Frontal cortex (tissue), 4 donors: ENCODE data around the gene FAM50B. TPM values are rescaled to one million over a fixed set of nuclear protein-coding genes. Genes with fewer than 3 reads are reported as not detected.

Experiments
- DNase-seq, 2 donors: peaks; one replicate each; pipeline ENCODE4 v3.0.0; 2012; ENCODE audit warnings: low spot score in 2 of 2
- FAIRE-seq: peaks from 2 replicates; lab custom pipeline; 2012; peaks lifted over from hg19 to GRCh38; lab: Jason Lieb, UNC
- total RNA-seq: library from RNA; depleted of rRNA; stranded (reverse); fragments of >200 nt; gene quantifications from one replicate; pipeline ENCODE4 v1.2.3, GENCODE V29; 2014
- donor health status: control.
- donor health status: control.
- donor health status: control.

FAM50B gene, protein sequence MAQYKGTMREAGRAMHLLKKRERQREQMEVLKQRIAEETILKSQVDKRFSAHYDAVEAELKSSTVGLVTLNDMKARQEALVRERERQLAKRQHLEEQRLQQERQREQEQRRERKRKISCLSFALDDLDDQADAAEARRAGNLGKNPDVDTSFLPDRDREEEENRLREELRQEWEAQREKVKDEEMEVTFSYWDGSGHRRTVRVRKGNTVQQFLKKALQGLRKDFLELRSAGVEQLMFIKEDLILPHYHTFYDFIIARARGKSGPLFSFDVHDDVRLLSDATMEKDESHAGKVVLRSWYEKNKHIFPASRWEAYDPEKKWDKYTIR
- total RNA-seq: 22.0 TPM

DNA sequence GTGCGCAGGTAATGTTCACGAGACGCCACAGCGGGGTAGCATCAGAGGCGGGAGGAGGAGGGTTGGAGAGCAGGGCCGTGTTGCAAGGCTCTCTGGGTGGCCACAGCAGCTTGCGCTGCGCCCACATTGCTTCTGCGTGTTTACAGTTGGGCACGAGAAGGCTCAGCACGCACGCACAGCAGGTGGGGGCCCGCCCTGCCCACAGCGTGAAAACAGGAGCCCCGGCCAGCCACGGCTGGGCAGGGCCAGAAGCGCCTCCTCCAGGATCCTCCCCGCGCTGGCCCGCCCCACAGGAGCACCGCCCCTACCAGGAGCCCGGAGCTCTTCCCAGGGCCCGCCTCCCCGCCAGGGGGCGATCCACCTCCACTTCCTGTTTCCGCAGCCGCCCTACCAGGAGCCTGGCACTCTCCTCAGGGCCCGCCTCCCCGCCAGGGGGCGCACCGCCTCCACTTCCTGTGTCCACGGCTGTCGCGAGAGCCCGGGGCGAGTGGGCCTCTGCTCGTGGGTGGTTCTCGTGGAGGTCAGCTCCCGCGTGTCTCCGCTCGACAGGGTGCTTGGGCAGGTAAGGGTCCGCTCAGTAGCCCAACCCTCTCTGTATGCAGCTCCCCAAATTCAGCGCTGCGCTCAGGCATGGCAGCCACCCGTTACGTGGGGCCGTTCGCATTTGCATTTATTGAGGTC is at the start of gene FAM50B:
TSS of gene FAM50B (plus strand) at position 449 of the 681 bp plus-strand sequence. CDS start 439 bp downstream, outside the sequence.
- no peak for FAIRE-seq
- DNase-seq: peak; percentile 83 to 87

DNA sequence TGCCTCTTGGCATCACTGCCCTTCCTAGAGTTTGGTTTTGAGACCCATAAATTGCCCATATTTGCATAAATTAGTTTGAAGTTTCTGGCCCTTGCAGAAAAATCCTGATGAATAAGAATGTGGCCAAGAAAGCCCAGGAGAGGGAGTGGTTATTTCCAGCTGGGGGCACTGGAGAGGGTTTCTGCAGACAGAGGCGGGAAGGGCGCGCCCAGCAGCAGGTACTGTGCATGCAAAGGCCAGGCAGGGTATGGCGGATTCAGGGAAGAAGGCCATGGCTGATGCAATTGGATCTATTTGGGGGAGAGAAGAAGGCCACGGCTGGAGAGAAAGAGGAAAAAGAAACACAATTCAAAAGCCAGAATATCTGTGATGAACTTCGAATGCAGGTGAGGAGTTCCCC is 49.5 kb upstream of the FAM50B start:
- no peak for FAIRE-seq

DNA sequence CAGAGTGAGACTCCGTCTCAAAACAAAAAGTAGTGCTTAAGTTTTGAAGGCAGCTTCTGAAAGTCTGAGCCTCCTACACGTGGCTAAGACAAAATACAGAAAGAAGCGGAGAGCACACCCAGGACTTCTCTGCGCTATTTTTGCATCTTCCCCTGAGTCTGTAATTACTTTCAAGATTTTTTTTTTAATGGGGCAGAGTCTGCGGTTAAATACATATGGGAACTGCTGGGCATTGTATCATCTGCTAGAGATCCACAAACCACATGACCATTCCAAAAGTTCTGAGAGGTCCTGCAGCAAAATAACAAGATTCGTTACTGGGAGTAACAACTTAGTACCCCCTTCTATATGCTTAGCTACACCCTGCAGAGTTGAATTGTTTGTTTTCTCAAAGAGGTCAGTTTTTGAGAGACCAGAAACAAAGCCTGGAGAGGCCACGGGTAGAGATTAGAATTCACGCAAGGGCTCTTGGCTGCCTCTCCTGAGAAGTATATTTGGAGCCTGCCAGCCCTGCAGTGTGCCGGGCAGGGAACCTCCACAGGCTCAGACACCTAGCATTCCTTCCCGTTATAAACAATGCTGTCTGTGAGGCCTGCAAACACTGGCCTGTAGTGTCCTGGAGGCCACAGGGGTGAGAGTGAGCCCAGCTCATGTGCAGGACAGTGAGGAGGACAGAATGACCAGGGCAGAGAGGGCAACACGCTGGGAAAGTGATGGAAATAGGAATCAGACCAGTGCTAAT is 48.2 kb upstream of the FAM50B start:
- FAIRE-seq (no peak), DNase-seq (no peak)

More for the DNA sequence above, 49.5 kb upstream of the FAM50B start:
- no peak for DNase-seq

DNA sequence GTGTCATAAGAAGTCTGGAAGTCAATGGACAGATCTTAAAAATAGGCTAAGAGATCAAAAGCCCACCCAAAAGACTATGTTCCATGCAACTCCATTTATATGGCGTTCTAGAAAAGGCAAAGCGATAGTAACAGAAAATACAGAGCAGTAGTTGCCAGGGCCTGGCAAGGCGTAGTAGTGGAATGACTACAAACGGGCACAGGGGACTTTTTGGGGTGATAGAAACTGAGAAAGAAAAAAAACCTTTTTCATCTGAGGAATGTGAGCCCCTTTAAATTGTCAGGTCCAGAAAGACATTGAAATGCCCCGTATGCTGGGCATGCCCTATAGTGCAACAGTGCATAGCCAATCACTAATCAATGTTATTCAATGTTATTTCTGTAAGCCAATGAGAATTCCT is 47.2 kb upstream of the FAM50B start:
- FAIRE-seq: no peak
- DNase-seq: no peak

DNA sequence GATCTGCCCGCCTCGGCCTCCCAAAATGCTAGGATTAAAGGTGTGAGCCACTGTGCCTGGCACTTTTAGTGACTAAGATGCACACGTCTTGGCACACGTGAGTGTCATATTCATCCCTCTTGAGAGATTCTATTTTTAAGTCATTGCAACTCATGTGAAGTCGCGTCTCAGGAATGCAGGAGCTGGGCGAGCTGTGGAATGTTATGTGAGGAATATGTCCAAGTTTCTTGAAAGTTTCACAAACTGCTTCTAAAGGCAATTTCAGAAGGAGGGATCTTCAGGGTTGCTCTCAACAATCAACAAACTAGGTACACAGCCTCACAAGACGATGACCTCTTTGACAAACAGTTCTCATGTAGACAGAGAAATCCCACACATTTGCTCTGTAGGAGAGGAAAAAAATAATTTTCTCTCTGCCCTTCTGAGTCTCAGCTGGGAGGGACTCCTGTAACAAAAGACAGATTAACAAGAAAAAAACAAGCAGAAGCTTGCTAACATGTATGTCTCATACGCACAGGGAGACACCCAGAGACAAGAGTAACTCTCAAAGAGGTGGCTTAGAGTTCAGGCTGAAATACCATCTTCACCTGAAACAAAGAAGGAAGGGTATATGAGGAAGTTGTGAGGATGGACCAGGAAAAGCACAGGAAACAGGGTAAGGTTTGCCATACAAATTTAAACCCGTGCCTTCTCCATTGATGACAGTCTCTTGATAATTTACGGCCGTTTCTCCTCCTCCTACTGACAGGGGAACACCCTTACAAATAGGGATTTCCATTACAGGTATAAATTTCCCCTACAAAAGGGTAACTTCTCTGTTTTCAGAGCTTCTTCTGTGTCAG is 45.3 kb upstream of the FAM50B start:
- no peak for DNase-seq
- FAIRE-seq: no peak

DNA sequence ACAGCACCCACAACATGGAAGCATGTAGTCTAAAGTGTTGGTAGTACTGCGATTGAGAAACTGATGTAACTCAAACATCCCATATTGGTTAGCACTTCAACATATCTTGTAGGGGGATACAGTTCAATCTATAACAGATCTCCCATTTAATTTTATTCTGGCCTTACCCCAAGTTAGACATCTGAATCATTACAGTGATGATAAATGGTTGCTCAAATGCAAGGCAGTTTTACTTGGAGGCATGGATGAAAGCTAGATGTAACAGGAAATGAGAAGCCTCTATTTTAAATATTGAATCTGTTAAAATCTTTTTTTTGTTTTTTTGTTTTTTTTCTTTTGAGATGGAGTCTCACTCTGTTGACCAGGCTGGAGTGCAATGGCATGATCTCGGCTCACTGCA is 44.2 kb upstream of the FAM50B start:
- DNase-seq (no peak), FAIRE-seq (no peak)

DNA sequence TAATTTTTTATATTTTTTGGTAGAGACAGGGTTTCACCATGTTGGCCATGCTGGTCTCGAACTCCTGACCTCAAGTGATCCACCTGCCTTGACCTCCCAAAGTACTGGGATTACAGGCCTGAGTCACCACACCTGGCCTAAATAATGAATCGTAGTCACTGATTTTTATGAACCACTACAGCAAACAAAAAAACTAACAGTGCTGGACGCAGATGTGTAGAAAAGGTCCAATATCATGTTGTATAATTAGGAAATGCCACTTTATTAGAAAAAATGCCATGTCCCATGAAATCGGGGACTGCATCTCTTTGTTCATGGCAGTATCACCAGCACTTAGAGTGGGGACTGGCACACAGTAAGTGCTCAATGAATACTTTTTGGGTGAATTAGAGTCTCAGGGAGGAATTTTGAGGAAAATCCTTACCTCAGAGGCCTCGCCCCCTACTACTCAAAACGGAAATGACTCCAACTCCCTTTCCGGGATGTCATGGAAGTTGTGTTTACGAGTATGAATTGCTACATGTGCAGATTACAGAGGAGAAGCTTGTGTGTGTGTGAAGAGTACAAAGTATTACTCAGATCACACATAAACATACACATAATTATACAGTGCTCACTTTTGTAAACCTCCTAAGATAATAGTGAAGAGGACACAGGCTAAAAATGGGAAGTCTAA is 43.6 kb upstream of the FAM50B start:
- DNase-seq: no peak
- no peak for FAIRE-seq

DNA sequence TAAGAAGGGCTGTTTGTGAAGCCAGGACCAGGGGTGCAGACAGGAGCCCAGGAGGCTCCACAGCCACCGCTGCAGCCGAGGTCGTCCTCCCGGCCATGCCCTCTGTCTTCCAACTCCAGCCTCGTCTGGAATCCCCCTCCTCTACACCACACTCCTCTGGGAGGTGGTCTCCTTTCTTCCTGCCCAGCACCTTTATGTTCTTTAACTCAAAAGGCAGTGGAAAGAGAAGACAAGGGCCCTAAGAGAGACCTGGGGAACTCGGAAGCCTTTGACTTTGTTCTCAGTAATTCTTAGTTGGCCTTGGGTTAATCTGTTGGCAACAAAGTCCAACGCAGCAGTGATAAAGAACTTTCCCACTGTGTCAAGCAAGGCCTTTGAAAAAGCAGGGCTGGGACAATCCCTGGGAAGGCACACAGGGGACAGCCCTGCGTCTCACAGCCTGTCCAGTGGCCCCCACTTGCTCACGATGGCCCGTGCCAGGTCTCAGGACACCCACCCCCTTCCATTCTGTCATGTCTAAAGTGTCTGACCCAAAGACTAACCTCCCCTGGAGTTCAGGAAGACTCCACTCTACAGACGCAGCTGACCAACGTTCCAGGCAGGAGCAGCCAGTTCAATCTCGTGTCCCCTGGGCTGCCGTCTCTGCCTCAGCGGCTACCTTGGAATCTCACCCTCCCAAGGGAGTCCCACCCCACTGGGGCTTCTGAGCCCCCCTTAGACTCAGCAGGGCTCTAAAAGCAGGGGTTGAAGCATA is 42.8 kb upstream of the FAM50B start:
- FAIRE-seq: no peak
- no peak for DNase-seq

DNA sequence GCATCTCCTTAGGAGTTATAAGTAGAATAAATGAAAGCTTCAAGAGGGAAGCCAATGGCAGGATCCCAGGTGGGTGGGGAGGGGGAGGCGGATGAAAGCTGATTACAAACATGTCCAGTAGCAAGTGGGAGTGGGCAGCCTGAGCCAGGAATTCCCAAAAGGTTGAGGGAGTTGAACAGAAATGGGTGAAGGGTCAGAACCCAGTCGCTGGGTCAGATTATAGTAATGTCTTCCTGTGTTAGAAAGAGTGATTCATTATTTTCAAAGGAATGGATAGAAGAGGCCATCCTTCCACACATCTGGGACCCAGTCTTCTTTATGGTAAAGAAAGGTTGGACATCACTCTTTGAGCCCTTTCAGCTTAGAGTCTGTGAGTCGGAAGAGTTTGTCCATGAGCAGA is 41.0 kb upstream of the FAM50B start:
- no peak for FAIRE-seq
- DNase-seq: no peak

DNA sequence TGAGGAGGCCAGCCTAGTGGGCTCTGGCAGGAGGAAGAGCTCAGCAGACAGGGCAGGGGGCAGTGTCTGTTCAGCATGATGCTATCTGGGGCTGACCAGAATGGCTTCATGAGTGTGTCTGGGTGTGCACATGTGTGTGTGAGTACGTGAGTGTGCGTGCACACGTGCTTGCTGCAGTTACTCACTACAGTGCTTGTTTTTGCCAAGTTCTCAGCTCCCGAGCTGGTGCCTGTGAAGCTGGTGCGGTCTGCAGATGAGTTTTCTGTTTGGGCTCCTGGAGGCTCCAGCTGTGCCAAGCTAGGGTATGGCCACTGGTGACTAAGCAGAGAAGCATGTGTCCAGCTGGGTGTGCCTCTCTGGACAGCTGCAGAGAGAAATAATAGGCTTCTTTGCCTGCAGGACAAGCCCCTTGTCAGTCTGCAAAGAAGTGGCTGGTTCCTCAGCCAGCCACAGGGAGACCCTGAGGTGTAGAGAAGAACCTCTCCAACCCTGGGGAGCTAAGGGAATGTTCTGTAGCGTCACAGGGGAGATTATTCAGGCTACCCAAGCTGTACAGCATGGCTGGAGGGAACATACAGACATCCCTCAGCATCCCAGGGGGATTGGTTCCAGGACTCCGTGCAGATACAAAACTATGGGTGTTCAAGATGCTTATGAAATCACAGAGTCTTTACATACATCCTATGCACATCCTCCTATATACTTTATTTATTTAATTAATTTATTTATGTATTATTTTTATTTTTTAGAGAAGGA is 40.2 kb upstream of the FAM50B start:
- FAIRE-seq: no peak
- no peak for DNase-seq

DNA sequence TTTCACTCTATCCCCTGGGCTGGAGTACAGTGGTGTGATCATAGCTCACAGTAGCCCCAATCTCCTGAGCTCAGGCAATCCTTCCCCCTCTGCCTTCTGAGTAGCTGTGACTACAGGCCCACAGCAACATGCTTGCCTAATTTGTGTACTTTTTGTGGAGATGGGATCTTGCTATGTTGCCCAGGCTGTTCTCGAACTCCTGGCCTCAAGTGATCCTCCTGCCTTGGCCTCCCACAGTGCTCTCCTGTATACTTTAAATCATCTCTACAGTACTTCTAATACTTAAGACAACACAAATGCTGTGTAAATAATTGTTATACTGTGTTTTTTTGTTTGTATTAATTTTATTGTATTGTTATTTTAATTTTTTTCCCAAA is 39.7 kb upstream of the FAM50B start:
- no peak for DNase-seq
- no peak for FAIRE-seq

DNA sequence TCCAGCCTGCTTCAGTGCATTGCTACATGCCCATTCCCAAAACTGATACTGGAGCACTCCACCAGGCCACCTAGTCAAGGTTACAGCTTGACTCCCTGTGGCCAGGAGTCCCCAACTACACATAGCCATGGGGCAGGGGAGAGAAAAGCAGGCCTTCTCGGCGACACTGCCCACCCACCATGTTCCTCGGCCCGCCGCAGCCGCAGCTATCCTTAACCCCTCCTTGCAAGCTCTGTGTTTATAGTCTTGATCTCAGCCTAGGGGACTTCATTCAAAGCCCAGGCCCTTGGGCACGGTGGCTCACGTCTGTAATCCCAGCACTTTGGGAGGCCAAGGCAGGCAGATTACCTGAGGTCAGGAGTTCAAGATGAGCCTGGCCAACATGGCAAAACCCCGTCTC is 39.2 kb upstream of the FAM50B start:
- FAIRE-seq (no peak), DNase-seq (no peak)

DNA sequence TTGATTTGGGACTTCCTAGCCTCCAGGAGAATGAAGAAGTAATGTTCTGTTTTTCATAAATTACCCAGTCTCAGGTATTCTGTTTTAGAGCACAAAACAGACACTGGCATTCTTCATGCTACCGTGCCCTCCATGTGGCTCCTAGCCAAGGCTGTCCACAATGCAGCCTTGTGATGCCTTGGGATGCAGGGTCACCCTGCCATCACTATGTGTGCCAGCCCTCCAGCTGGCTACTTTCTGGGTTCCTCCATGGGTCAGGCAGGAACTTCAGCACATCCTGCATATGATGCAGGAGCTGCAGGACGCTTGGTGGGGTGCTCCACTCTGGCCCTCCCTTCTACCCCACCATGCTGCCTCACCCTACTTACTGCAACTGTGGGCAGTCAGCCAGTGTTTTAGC is 38.0 kb upstream of the FAM50B start:
- FAIRE-seq (no peak), DNase-seq (no peak)

DNA sequence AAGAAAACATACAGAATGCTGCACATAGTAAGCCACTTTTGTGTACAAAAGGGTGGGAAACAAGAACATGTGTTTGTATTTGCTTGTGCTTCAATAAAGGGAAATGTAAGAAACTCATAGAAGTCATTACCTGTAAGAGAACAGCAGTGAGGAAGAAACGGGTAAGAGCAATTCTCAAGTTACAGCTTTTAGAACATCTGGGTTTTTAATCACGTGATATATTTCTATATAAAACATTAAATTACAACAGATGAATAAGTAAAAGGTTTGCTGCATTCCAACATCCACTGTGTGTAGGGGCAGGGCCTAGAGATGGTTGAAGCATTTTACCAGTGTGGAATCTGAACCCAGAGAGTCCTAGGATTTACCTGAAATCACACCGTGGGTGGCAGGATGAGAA is 36.6 kb upstream of the FAM50B start:
- DNase-seq (no peak), FAIRE-seq (no peak)

DNA sequence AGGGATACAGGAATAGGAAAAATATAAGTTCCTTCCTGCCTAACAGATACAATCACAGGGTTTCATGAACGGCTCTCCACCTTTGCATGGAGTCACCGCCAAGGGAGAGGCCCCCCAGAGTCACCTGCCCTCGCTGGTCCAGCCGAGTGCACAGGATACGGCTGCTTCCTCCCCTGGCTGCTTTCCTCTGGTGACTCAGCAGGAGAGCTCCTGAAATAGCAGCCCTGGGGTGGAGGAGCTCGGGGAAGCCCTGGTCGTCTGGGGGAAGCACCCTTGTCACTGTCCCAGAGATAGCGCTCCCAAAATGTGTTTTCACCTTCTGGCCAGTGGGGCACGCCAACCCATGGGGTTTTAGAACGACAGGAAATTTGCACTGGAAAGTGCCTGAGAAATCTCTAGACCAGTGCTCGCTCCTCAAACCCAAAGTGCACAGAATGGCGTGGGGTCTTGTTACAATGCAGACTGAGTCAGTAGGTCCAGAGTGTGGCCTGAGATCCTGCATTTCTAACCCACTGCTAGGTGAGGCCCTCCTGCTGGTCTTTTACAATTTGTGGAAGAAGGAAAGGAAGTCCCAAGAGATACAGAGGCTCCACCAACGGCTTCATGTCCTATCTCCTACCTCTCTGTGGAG is 35.9 kb upstream of the FAM50B start:
- DNase-seq (peak in 1 of 2 donors; percentile 64), FAIRE-seq (no peak)

DNA sequence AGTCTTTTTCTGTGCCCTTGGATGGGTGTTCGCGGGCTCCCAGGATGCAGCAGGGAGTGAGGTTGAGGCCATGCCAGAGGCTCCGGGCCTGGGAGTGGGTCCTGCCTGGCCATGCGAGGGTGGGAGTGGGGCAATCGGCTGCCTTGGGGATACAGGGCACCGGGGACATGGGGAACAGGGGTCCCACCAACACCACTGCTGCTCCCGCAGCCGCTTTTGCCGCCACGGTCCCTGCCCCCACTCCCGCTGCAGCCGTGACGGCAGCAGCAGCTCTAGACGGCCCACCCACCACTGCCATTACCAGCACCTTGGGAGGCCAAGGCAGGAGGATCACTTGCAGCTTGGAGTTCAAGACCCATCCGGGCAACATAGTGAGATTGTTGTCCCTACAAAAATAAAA is 35.3 kb upstream of the FAM50B start:
- no peak for DNase-seq
- FAIRE-seq: no peak

DNA sequence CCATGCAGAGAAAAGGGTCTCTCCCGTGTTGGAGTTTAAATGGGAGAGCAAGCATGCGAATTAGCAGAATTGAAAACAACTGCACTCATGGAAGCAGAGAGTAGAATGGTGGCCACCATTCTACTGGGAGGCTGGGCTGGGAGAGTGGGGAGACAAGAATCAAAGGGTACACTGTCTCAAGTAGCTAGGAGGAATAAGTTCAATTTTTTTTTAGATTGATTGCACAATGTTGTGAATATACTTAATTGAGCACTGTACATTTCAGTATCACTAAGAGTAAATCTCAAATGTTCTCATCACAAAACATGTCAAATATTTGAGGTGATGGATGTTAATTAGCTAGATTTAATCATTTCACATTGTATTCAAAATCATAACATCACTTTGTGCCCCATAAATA is 34.6 kb upstream of the FAM50B start:
- DNase-seq (no peak), FAIRE-seq (no peak)

DNA sequence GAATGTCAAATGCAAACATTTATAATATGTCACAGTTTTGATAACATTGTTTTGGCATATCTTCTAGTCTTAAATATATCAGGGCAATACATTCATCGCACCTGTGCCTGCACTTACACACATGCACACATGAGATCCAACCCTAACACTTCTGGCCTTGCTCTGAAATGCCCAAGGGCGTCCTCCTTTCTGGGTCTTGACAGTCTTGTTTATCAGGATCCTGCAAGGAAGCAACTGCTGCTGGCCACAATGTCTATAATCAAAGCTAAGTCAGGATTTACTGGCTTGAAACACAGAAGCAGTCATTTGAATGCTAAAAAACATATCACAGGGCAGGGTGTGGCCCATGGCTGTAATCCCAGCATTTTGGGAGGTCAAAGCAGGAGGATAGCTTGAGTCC is 32.9 kb upstream of the FAM50B start:
- no peak for FAIRE-seq
- no peak for DNase-seq
